Heart left ventricle (tissue), 16 donors: Measurements from ENCODE around the gene BRF1. TPM values are rescaled to one million over a fixed set of nuclear protein-coding genes. Genes with fewer than 3 reads are reported as not detected.

ENCODE experiments used
- ATAC-seq, 4 donors: fragments of 200-7000 bp; cut with Tn5 transposase; one replicate each; pipeline ENCODE4 v1.9.1; 2020 to 2022; ENCODE audit warnings: moderate library complexity in 4 of 4, mild to moderate bottlenecking in 3 of 4, moderate number of reproducible peaks in 1 of 4
- DNase-seq, 5 donors: peaks; one replicate each; pipeline ENCODE4 v3.0.0-alpha.2; 2020
- H3K27ac ChIP-seq, 12 donors: fragments of 200-600 bp; sonication (generic) in 4 of 12; one replicate each; pipeline versions ENCODE4 v1.5.0 to v1.8.0; 2016 to 2022; ENCODE audit warnings: mild to moderate bottlenecking in 2 of 12
- H3K27me3 ChIP-seq, 9 donors: fragments of 200-600 bp; sonication (generic) in 2 of 9; one replicate each; pipeline versions ENCODE4 v1.5.1 to v1.8.0; 2016 to 2022; ENCODE audit warnings: mild to moderate bottlenecking in 3 of 9
- H3K36me3 ChIP-seq, 9 donors: fragments of 200-600 bp; sonication (generic) in 2 of 9; one replicate each; pipeline versions ENCODE4 v1.5.0 to v1.8.0; 2018 to 2022; ENCODE audit warnings: mild to moderate bottlenecking in 2 of 9
- H3K4me1 ChIP-seq, 12 donors: fragments of 200-600 bp; sonication (generic) in 4 of 12; one replicate each; pipeline versions ENCODE4 v1.5.0 to v1.8.0; 2016 to 2022; ENCODE audit warnings: mild to moderate bottlenecking in 3 of 12
- H3K4me3 ChIP-seq, 12 donors: fragments of 200-600 bp; sonication (generic) in 4 of 12; one replicate each; pipeline versions ENCODE4 v1.5.0 to v1.8.0; 2017 to 2022; ENCODE audit warnings: mild to moderate bottlenecking in 9 of 12, moderate library complexity in 4 of 12
- H3K9me3 ChIP-seq, 12 donors: fragments of 200-600 bp; sonication (generic) in 4 of 12; one replicate each; pipeline versions ENCODE4 v1.5.0 to v1.8.0; 2016 to 2022; ENCODE audit warnings: mild to moderate bottlenecking in 1 of 12
- CTCF ChIP-seq, 12 donors: fragments of 200-600 bp; sonication (generic) in 4 of 12; IDR thresholded peaks; one replicate each; pipeline versions ENCODE4 v1.5.0 to v1.8.0; 2018 to 2022; ENCODE audit warnings: antibody characterized with exemption in 12 of 12, mild to moderate bottlenecking in 5 of 12
- POLR2A ChIP-seq, 2 donors: fragments of 450-650 bp; IDR thresholded peaks; one replicate each; pipeline ENCODE4 v1.6.1; 2017; ENCODE audit warnings: antibody characterized with exemption in 2 of 2, mild to moderate bottlenecking in 2 of 2, moderate library complexity in 2 of 2
- WGBS, 4 donors: extraction: QIAGEN DNeasy Blood & Tissue Kit in 2 of 4; methylation state at CpG; one replicate each; pipeline versions ENCODE4 v1.1.5 to v1.1.7; 2013 to 2018; 5-methylcytosine and 5-hydroxymethylcytosine counted together
- intact Hi-C, 10 donors: fragments of 100-400 bp; cut with DNase I; formaldehyde crosslinking; loops; one replicate each; pipeline versions ENCODE4 v1.11.1 to v1.14.2; 2022
- polyA plus RNA-seq, 2 donors: library from polyadenylated mRNA; stranded (reverse); fragments of 200-250 nt; gene quantifications; one replicate each; pipeline ENCODE4 v1.2.3, GENCODE V29; 2013
- total RNA-seq, 9 donors: library from RNA; depleted of rRNA in 2 of 9; stranded (reverse); fragments of >200 nt in 2 of 9; fragmentation: NEBNext Ultra II Directional in 3 of 9; extraction: Animal tissue kit (Norgen Biotek cat#: 25700) in 3 of 9; gene quantifications; one replicate each; pipeline versions ENCODE4 v1.1.0 to v1.2.4, GENCODE V29; 2016 to 2023
- donor health status: ischemic (EF 13 %, LVEDD 7.1; RV severe dilation, severe dysfunction).
- donor health status: healthy with polysubstance abuse.
- donor health status: DM: no; HTN: yes; CAD: no.
- donor health status: DM: no; HTN: no; CAD: no.
- donor health status: ischemic (EF 25% LVEDD 6.9; RV normal size, moderate dysfunction).
- donor health status: ischemic (EF 25% LVEDD 5.7; RV mildly dilated, moderate dysfunction).
- donor health status: healthy.
- donor health status: DM: yes; HTN: yes; CAD: no.
- donor health status: ischemic (EF 35%, LVEDD 5.7; RV mildly dilated, moderate dysfunction).
- donor health status: nonischemic (EF 11% LVEDD 7.7; RV severe dilation, severe dysfunction).
- donor health status: DM: yes; HTN: yes; CAD: no.
- donor health status: PGD.
- donor health status: ischemic (EF 29% LVEDD 5.4; RV normal size, mild dysfunction).
- donor health status: nonischemic (EF 23%, LVEDD 6.1; RV moderate dilation, normal function).

Gene BRF1
- total and polyA plus RNA-seq, 11 donors = 13.3 to 25.3 (median 18.7) TPM

- peak overlapping the region in 2 of 12 donors; percentile 4 to 9 for H3K4me3 ChIP-seq
- no peak for DNase-seq
- ATAC-seq = no peak
- H3K9me3 ChIP-seq = no peaks in the 10 kb centered on the region
- peaks cover 9 to 100% (median 79%) of the 10 kb centered on the region in 12 donors for H3K4me1 ChIP-seq
- intact Hi-C loops = loop anchor here in 1 of 10 donors (5.0 kb wide), 1 partner anchor 46 kb away; no protein-coding TSS in a partner anchor
- H3K27ac ChIP-seq = peak overlapping the region; percentile 46 to 97 (median 85)
- H3K36me3 ChIP-seq = no peaks in the 10 kb centered on the region
- WGBS, 4 donors = 74 to 93% (median 83%) methylated on average over 2 to 4 of the region's 4 CpGs
- TF ChIP-seq CTCF (IDR thresholded peaks at IDR 0.05) = peak in 1 of 12 donors; percentile 10
- TF ChIP-seq POLR2A (IDR thresholded peaks at IDR 0.05) = no peak
- H3K27me3 ChIP-seq = peaks cover 0 to 62% (median 27%) of the 10 kb centered on the region in 9 donors
Observed at GRCh38 chr14:105198588-105198987, 102.2 kb downstream of the BRF1 start.

GRCh38 chr14:105197211-105197641 is 103.6 kb downstream of the BRF1 start:
- H3K36me3 ChIP-seq = no peaks in the 10 kb centered on the region
- WGBS, 4 donors = 6 to 13% (median 7%) methylated on average over 8 to 15 of the region's 15 CpGs
- TF ChIP-seq POLR2A (IDR thresholded peaks at IDR 0.05) (no peak), CTCF (IDR thresholded peaks at IDR 0.05) (no peak)
- peak; percentile 25 to 69 (median 28) for ATAC-seq
- DNase-seq = peak; percentile 78 to 82 (median 81)
- H3K27me3 ChIP-seq = peaks cover 0 to 72% (median 28%) of the 10 kb centered on the region in 9 donors
- intact Hi-C loops = loop anchor here in 2 of 10 donors (2.0 to 5.0 kb wide), 3 partner anchors 28 to 278 kb away; partner anchors contain the start of genes CRIP2 (in 1 of the 2) and JAG2 (in 1 of the 2)
- H3K4me1 ChIP-seq = peaks cover 10 to 96% (median 71%) of the 10 kb centered on the region in 12 donors
- no peaks in the 10 kb centered on the region for H3K9me3 ChIP-seq
- peak overlapping the region; percentile 70 to 97 (median 86) for H3K27ac ChIP-seq
- peak overlapping the region in 4 of 12 donors; percentile 29 to 36 (median 33) for H3K4me3 ChIP-seq

- Histone ChIP-seq H3K27ac (peak overlapping the region; percentile 70 to 97 (median 86)), H3K9me3 (no peaks in the 10 kb centered on the region), H3K27me3 (peaks cover 0 to 76% (median 28%) of the 10 kb centered on the region in 9 donors), H3K4me3 (peak overlapping the region in 10 of 12 donors; percentile 14 to 36 (median 26)), H3K4me1 (peaks cover 10 to 93% (median 65%) of the 10 kb centered on the region in 12 donors), H3K36me3 (no peaks in the 10 kb centered on the region)
- peak; percentile 19 to 54 (median 47) for ATAC-seq
- intact Hi-C loops = loop anchor here in 2 of 10 donors (2.0 to 5.0 kb wide), 3 partner anchors 28 to 278 kb away; partner anchors contain the start of genes CRIP2 (in 1 of the 2) and JAG2 (in 1 of the 2)
- peak; percentile 74 to 86 (median 84) for DNase-seq
- TF ChIP-seq POLR2A (IDR thresholded peaks at IDR 0.05) (no peak), CTCF (IDR thresholded peaks at IDR 0.05) (peak in 1 of 12 donors; percentile 6)
- 2 to 5% (median 4%) methylated on average over 11 to 58 of the region's 58 CpGs for WGBS, 4 donors
Observed at GRCh38 chr14:105196265-105196960, 104.4 kb downstream of the BRF1 start.
